ENCODE results near the gene FGFR1OP2.

The FGFR1OP2 gene

GRCh38 chr12:26939192-26939832, 1.0 kb downstream of the FGFR1OP2 start:
- Histone ChIP-seq H3K27me3 (ENCODE audit: insufficient read depth, low read depth) (no peaks in the 10 kb centered on the region), H3K79me2 (ENCODE audit: insufficient read depth, low read depth) (peaks cover 94% of the 10 kb centered on the region), H3K4me1 (ENCODE audit: low read depth, poor library complexity, severe bottlenecking) (peaks cover 56% of the 10 kb centered on the region), H3K9ac (peak overlapping the region; percentile 86; the same call in 1 of the 2 replicates), H3K4me3 (IDR thresholded peaks at IDR 0.05; ENCODE audit: insufficient read depth, low read depth, low read length) (no peak overlapping the region), H4K20me1 (ENCODE audit: insufficient read depth) (no peaks in the 10 kb centered on the region; the same call in 1 of the 2 replicates), H3K27ac (peak overlapping the region; percentile 71; the same call in 1 of the 2 replicates), H2AFZ (ENCODE audit: low read depth) (peak overlapping the region; percentile 84; the same call in 1 of the 2 replicates), H3K4me2 (peak overlapping the region; percentile 94), H3K36me3 (ENCODE audit: insufficient read depth) (no peaks in the 10 kb centered on the region)
- TF ChIP-seq CTCF (conservative IDR thresholded peaks at IDR 0.05; ENCODE audit: low read depth, low read length), result no peak

- no peak overlapping the region for H3K4me3 ChIP-seq (IDR thresholded peaks at IDR 0.05; ENCODE audit: insufficient read depth, low read depth, low read length)
- H2AFZ ChIP-seq (ENCODE audit: low read depth), result no peak overlapping the region
- peaks cover 62% of the 10 kb centered on the region for H3K4me1 ChIP-seq (ENCODE audit: low read depth, poor library complexity, severe bottlenecking)
- H4K20me1 ChIP-seq (ENCODE audit: insufficient read depth), result no peaks in the 10 kb centered on the region; the same call in 1 of the 2 replicates
- H3K9ac ChIP-seq, result peak overlapping the region; percentile 86; the same call in 1 of the 2 replicates
- H3K4me2 ChIP-seq, result peak overlapping the region; percentile 94
- no peaks in the 10 kb centered on the region for H3K36me3 ChIP-seq (ENCODE audit: insufficient read depth)
- peaks cover 94% of the 10 kb centered on the region for H3K79me2 ChIP-seq (ENCODE audit: insufficient read depth, low read depth)
- H3K27ac ChIP-seq, result peak overlapping the region; percentile 71; the same call in 1 of the 2 replicates
- H3K27me3 ChIP-seq (ENCODE audit: insufficient read depth, low read depth), result no peaks in the 10 kb centered on the region
- TF ChIP-seq CTCF (conservative IDR thresholded peaks at IDR 0.05; ENCODE audit: low read depth, low read length), result no peak
Measured at GRCh38 chr12:26939953-26940352, 1.7 kb downstream of the FGFR1OP2 start.

- Histone ChIP-seq H3K4me3 (IDR thresholded peaks at IDR 0.05; ENCODE audit: insufficient read depth, low read depth, low read length) (no peak overlapping the region), H3K4me1 (ENCODE audit: low read depth, poor library complexity, severe bottlenecking) (peaks cover 58% of the 10 kb centered on the region), H2AFZ (ENCODE audit: low read depth) (no peak overlapping the region), H3K4me2 (peak overlapping the region; percentile 94), H3K79me2 (ENCODE audit: insufficient read depth, low read depth) (peaks cover 94% of the 10 kb centered on the region), H3K9ac (no peak overlapping the region; the same call in 1 of the 2 replicates), H3K27me3 (ENCODE audit: insufficient read depth, low read depth) (no peaks in the 10 kb centered on the region), H3K36me3 (ENCODE audit: insufficient read depth) (no peaks in the 10 kb centered on the region), H3K27ac (peak overlapping the region; percentile 71; the same call in 1 of the 2 replicates), H4K20me1 (ENCODE audit: insufficient read depth) (no peaks in the 10 kb centered on the region; the same call in 1 of the 2 replicates)
- no peak for TF ChIP-seq CTCF (conservative IDR thresholded peaks at IDR 0.05; ENCODE audit: low read depth, low read length)
Measured at GRCh38 chr12:26940516-26941214, 2.4 kb downstream of the FGFR1OP2 start.

GRCh38 chr12:26941215-26941594, 2.9 kb downstream of the FGFR1OP2 start:
- no peaks in the 10 kb centered on the region for H3K27me3 ChIP-seq (ENCODE audit: insufficient read depth, low read depth)
- peaks cover 53% of the 10 kb centered on the region for H3K4me1 ChIP-seq (ENCODE audit: low read depth, poor library complexity, severe bottlenecking)
- H3K4me2 ChIP-seq, result peak overlapping the region; percentile 94
- H4K20me1 ChIP-seq (ENCODE audit: insufficient read depth), result no peaks in the 10 kb centered on the region; the same call in 1 of the 2 replicates
- no peaks in the 10 kb centered on the region for H3K36me3 ChIP-seq (ENCODE audit: insufficient read depth)
- no peak overlapping the region for H3K4me3 ChIP-seq (IDR thresholded peaks at IDR 0.05; ENCODE audit: insufficient read depth, low read depth, low read length)
- H2AFZ ChIP-seq (ENCODE audit: low read depth), result no peak overlapping the region
- no peak for TF ChIP-seq CTCF (conservative IDR thresholded peaks at IDR 0.05; ENCODE audit: low read depth, low read length)
- H3K9ac ChIP-seq, result no peak overlapping the region; the same call in 1 of the 2 replicates
- H3K79me2 ChIP-seq (ENCODE audit: insufficient read depth, low read depth), result peaks cover 94% of the 10 kb centered on the region
- H3K27ac ChIP-seq, result peak overlapping the region; percentile 71; the same call in 1 of the 2 replicates
